Astrocyte (in vitro differentiated cells and primary cell): Measurements from ENCODE around the gene ZC3H18. TPM values are rescaled to one million over a fixed set of nuclear protein-coding genes. Genes with fewer than 3 reads are reported as not detected.
A peak's percentile ranks its signal among the peaks of the same experiment; 100 is the strongest.

Experiments
- DNase-seq: peaks from one replicate; pipeline ENCODE4 v3.0.0-alpha.2; 2010; ENCODE audit warnings: low read depth
- FAIRE-seq: peaks from 2 replicates; lab custom pipeline; 2011; peaks lifted over from hg19 to GRCh38; lab: Jason Lieb, UNC
- H2AFZ ChIP-seq: 2 replicates; pipeline ENCODE4 v1.6.0; 2012; ENCODE audit warnings: low read depth, low read length, inconsistent platforms
- H3K27ac ChIP-seq: 2 replicates; pipeline ENCODE4 v1.5.1; 2011; ENCODE audit warnings: low read depth, low read length, inconsistent platforms
- H3K27me3 ChIP-seq: 2 replicates; pipeline ENCODE4 v1.6.0; 2011; ENCODE audit warnings: low read length, inconsistent platforms; ENCODE audit not compliant: insufficient read depth
- H3K36me3 ChIP-seq: 2 replicates; pipeline ENCODE4 v1.5.1; 2011; ENCODE audit warnings: low read length, inconsistent platforms; ENCODE audit not compliant: insufficient read depth
- H3K4me1 ChIP-seq: 2 replicates; pipeline ENCODE4 v1.5.1; 2011; ENCODE audit warnings: low read length, inconsistent platforms; ENCODE audit not compliant: insufficient read depth
- H3K4me2 ChIP-seq: 2 replicates; pipeline ENCODE4 v1.6.0; 2012; ENCODE audit warnings: low read length, inconsistent platforms
- H3K4me3 ChIP-seq: 2 replicates; pipeline ENCODE4 v1.5.1; 2011; ENCODE audit warnings: low read depth, mild to moderate bottlenecking, low read length, inconsistent platforms; ENCODE audit not compliant: insufficient read depth
- H3K79me2 ChIP-seq: 2 replicates; pipeline ENCODE4 v1.6.0; 2012; ENCODE audit warnings: mild to moderate bottlenecking, low read length, inconsistent platforms; ENCODE audit not compliant: insufficient read depth
- H3K9ac ChIP-seq: 2 replicates; pipeline ENCODE4 v1.6.0; 2012; ENCODE audit warnings: mild to moderate bottlenecking, low read length, inconsistent platforms
- H3K9me3 ChIP-seq: 2 replicates; pipeline ENCODE4 v1.5.1; 2012; ENCODE audit warnings: low read depth, mild to moderate bottlenecking, low read length, inconsistent platforms; ENCODE audit not compliant: insufficient read depth
- H4K20me1 ChIP-seq: 2 replicates; pipeline ENCODE4 v1.6.0; 2012; ENCODE audit warnings: low read length, inconsistent platforms; ENCODE audit not compliant: insufficient read depth
- H3K27ac Mint-ChIP-seq: one replicate; pipeline ENCODE4 v1.8.0; 2021; ENCODE audit warnings: mild to moderate bottlenecking, mixed read lengths; ENCODE audit not compliant: unreplicated experiment
- H3K27me3 Mint-ChIP-seq: one replicate; pipeline ENCODE4 v1.8.0; 2021; ENCODE audit warnings: low read depth, mixed read lengths; ENCODE audit not compliant: unreplicated experiment
- H3K36me3 Mint-ChIP-seq: one replicate; pipeline ENCODE4 v1.8.0; 2021; ENCODE audit warnings: low read depth, mixed read lengths; ENCODE audit not compliant: unreplicated experiment
- H3K4me1 Mint-ChIP-seq: one replicate; pipeline ENCODE4 v1.8.0; 2021; ENCODE audit warnings: low read depth, mixed read lengths; ENCODE audit not compliant: unreplicated experiment
- H3K4me3 Mint-ChIP-seq: one replicate; pipeline ENCODE4 v1.8.0; 2021; ENCODE audit warnings: mild to moderate bottlenecking, moderate library complexity, mixed read lengths; ENCODE audit not compliant: unreplicated experiment
- H3K9me3 Mint-ChIP-seq: one replicate; pipeline ENCODE4 v1.8.0; 2021; ENCODE audit warnings: mild to moderate bottlenecking, mixed read lengths; ENCODE audit not compliant: unreplicated experiment
- CTCF ChIP-seq: IDR thresholded peaks from 2 replicates; pipeline ENCODE4 v1.5.1; 2011; ENCODE audit warnings: low read depth, mild to moderate bottlenecking, inconsistent platforms, low read length, moderate library complexity; ENCODE audit not compliant: insufficient read depth
- EZH2 ChIP-seq: IDR thresholded peaks from 2 replicates; pipeline ENCODE4 v1.6.1; 2012; ENCODE audit warnings: mild to moderate bottlenecking, low read length, inconsistent platforms; ENCODE audit not compliant: insufficient read depth
- total RNA-seq: library from RNA; stranded (reverse); gene quantifications from 2 replicates; pipeline ENCODE4 v1.2.1, GENCODE V29; 2021

ZC3H18 gene
- total RNA-seq, 1 donor from 2014 or later = 32.8 TPM

GRCh38 chr16:88650749-88651275, 80.6 kb downstream of the ZC3H18 start, which contains the start of gene CYBA:
TSS of gene CYBA (minus strand) at chr16:88651053. CDS start at chr16:88651013, 40 bp downstream.
- TF ChIP-seq EZH2 (no peak), CTCF (no peak)
- peak within 1 kb of the TSS; percentile 91 for H3K4me3 Mint-ChIP-seq
- no peaks in the 10 kb centered on the region for H3K27me3 Mint-ChIP-seq
- peaks cover 2% of the 10 kb centered on the region for H3K36me3 Mint-ChIP-seq
- H3K4me1 ChIP-seq = peaks cover 12% of the 10 kb centered on the region
- peaks cover 4% of the 10 kb centered on the region for H3K4me1 Mint-ChIP-seq
- H3K36me3 ChIP-seq = no peaks in the 10 kb centered on the region
- H3K79me2 ChIP-seq = no peaks in the 10 kb centered on the region
- H3K27ac ChIP-seq = no peak within 1 kb of the TSS
- H3K27ac Mint-ChIP-seq = no peak within 1 kb of the TSS
- FAIRE-seq (no peak), DNase-seq (no peak)
- no peaks in the 10 kb centered on the region for H3K9me3 ChIP-seq
- peaks cover 20% of the 10 kb centered on the region for H4K20me1 ChIP-seq
- no peaks in the 10 kb centered on the region for H3K27me3 ChIP-seq
- H3K9ac ChIP-seq = peak within 1 kb of the TSS; percentile 69
- H2AFZ ChIP-seq = peak within 1 kb of the TSS; percentile 66
- H3K4me3 ChIP-seq = peak within 1 kb of the TSS; percentile 63
- H3K9me3 Mint-ChIP-seq = no peaks in the 10 kb centered on the region
- peak within 1 kb of the TSS; percentile 92 for H3K4me2 ChIP-seq

- H3K4me3 ChIP-seq = peak overlapping the region; percentile 28
- TF ChIP-seq CTCF (no peak), EZH2 (no peak)
- H3K9me3 Mint-ChIP-seq = no peaks in the 10 kb centered on the region
- no peaks in the 10 kb centered on the region for H3K27me3 ChIP-seq
- FAIRE-seq (no peak), DNase-seq (no peak)
- H3K27me3 Mint-ChIP-seq = no peaks in the 10 kb centered on the region
- peak overlapping the region; percentile 84 for H3K4me3 Mint-ChIP-seq
- H3K36me3 ChIP-seq = no peaks in the 10 kb centered on the region
- peak overlapping the region; percentile 48 for H3K9ac ChIP-seq
- H3K4me2 ChIP-seq = peak overlapping the region; percentile 92
- H3K79me2 ChIP-seq = no peaks in the 10 kb centered on the region
- H3K36me3 Mint-ChIP-seq = peaks cover 2% of the 10 kb centered on the region
- H4K20me1 ChIP-seq = peaks cover 24% of the 10 kb centered on the region
- no peak overlapping the region for H3K27ac ChIP-seq
- no peak overlapping the region for H3K27ac Mint-ChIP-seq
- peaks cover 12% of the 10 kb centered on the region for H3K4me1 ChIP-seq
- H3K4me1 Mint-ChIP-seq = peaks cover 4% of the 10 kb centered on the region
- H2AFZ ChIP-seq = peak overlapping the region; percentile 52
- H3K9me3 ChIP-seq = no peaks in the 10 kb centered on the region
These were observed 81.2 kb downstream of the ZC3H18 start for GRCh38 chr16:88651276-88651988.
